Panc1 (cell line): Measurements from ENCODE around the gene COMMD7.

Experiments used
- POLR2AphosphoS5 ChIP-seq: IDR thresholded peaks from 2 replicates; pipeline ENCODE4 v1.6.1; 2012; ENCODE audit warnings: mild to moderate bottlenecking, low read depth, low read length, moderate library complexity
- TCF7L2 ChIP-seq: IDR thresholded peaks from 2 replicates; pipeline ENCODE4 v1.6.1; 2011; ENCODE audit warnings: mild to moderate bottlenecking, low read depth, low read length, inconsistent platforms
- TF ChIP-seq, protein P1 (sequence below): fragments of 450-650 bp; IDR thresholded peaks from 2 replicates; pipeline ENCODE4 v1.5.1; 2017; ENCODE audit warnings: mild to moderate bottlenecking
- TF ChIP-seq, protein P2 (sequence below), 2 experiments: IDR thresholded peaks; 2 replicates each; pipeline ENCODE4 v1.6.1; 2011 to 2012; ENCODE audit warnings: low read depth in 2 of 2, control low read depth in 1 of 2, low read length in 1 of 2, mild to moderate bottlenecking in 1 of 2, moderate library complexity in 1 of 2; ENCODE audit not compliant: insufficient read depth in 1 of 2

DNA sequence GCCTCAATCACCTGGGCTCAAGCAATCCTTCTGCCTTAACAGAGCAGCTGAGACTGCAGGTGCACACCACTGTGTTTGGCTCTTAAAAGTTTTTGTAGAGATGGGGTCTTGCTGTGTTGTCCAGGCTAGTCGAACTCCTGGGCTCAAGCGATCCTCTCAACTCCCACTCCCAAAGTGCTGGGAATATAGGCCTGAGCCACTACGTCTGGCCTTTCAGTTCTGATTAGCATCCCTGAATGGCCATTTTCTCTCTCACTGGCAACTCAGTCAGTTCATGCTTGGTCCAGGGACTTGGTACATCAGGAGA is 47.4 kb upstream of the COMMD7 start:
- TF ChIP-seq POLR2AphosphoS5: no peak
- TF ChIP-seq, protein P1, sequence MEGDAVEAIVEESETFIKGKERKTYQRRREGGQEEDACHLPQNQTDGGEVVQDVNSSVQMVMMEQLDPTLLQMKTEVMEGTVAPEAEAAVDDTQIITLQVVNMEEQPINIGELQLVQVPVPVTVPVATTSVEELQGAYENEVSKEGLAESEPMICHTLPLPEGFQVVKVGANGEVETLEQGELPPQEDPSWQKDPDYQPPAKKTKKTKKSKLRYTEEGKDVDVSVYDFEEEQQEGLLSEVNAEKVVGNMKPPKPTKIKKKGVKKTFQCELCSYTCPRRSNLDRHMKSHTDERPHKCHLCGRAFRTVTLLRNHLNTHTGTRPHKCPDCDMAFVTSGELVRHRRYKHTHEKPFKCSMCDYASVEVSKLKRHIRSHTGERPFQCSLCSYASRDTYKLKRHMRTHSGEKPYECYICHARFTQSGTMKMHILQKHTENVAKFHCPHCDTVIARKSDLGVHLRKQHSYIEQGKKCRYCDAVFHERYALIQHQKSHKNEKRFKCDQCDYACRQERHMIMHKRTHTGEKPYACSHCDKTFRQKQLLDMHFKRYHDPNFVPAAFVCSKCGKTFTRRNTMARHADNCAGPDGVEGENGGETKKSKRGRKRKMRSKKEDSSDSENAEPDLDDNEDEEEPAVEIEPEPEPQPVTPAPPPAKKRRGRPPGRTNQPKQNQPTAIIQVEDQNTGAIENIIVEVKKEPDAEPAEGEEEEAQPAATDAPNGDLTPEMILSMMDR: no peak
- no peak for TF ChIP-seq TCF7L2
- TF ChIP-seq, protein P2, sequence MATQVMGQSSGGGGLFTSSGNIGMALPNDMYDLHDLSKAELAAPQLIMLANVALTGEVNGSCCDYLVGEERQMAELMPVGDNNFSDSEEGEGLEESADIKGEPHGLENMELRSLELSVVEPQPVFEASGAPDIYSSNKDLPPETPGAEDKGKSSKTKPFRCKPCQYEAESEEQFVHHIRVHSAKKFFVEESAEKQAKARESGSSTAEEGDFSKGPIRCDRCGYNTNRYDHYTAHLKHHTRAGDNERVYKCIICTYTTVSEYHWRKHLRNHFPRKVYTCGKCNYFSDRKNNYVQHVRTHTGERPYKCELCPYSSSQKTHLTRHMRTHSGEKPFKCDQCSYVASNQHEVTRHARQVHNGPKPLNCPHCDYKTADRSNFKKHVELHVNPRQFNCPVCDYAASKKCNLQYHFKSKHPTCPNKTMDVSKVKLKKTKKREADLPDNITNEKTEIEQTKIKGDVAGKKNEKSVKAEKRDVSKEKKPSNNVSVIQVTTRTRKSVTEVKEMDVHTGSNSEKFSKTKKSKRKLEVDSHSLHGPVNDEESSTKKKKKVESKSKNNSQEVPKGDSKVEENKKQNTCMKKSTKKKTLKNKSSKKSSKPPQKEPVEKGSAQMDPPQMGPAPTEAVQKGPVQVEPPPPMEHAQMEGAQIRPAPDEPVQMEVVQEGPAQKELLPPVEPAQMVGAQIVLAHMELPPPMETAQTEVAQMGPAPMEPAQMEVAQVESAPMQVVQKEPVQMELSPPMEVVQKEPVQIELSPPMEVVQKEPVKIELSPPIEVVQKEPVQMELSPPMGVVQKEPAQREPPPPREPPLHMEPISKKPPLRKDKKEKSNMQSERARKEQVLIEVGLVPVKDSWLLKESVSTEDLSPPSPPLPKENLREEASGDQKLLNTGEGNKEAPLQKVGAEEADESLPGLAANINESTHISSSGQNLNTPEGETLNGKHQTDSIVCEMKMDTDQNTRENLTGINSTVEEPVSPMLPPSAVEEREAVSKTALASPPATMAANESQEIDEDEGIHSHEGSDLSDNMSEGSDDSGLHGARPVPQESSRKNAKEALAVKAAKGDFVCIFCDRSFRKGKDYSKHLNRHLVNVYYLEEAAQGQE (IDR thresholded peaks at IDR 0.05; ENCODE audit: insufficient read depth in 1 of 2, low read depth in 2 of 2, low read length in 1 of 2): no peak
